ENCODE data around the gene SDR42E2. TPM values are rescaled to one million over a fixed set of nuclear protein-coding genes. Genes with fewer than 3 reads are reported as not detected.
"Not testable (repeated sequence)": the region's sequence is repeated elsewhere in the genome, so short reads cannot be mapped to it uniquely, and the experiment has no call there.

The SDR42E2 gene
- total RNA-seq, 1 donor from 2014 or later, result 0.10 TPM

DNA sequence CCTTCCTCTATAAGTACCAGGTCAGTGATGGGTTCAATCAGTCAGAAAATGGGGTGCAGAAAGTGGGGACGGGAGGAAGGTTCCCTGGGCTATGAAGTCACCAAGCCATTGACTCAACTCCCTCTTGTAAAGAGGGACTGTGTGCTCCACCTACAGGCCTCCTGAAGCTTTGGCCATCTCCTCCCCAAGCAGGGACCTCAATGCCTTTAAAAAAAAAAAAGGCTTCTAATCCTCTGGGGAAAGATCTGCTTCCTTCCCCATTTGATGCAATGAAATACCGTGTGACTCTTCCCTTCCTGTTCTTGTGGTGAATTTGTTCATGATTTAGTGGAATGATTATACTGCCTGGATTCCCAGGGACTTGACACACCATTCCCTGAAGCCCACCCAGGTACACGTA is 39.2 kb upstream of the SDR42E2 start:
- Mint-ChIP-seq H3K27ac (ENCODE audit: unreplicated experiment) (no peak overlapping the region), H3K27me3 (ENCODE audit: unreplicated experiment) (no peaks in the 10 kb centered on the region), H3K36me3 (ENCODE audit: low read depth, unreplicated experiment) (no peaks in the 10 kb centered on the region), H3K9me3 (ENCODE audit: unreplicated experiment) (no peaks in the 10 kb centered on the region), H3K4me3 (ENCODE audit: unreplicated experiment) (no peak overlapping the region), H3K4me1 (ENCODE audit: unreplicated experiment) (peaks cover 3% of the 10 kb centered on the region)
- TF ChIP-seq CTCF (IDR thresholded peaks at IDR 0.05; ENCODE audit: unreplicated experiment), result no peak
- DNase-seq (ENCODE audit: low spot score), result no peak

- no peak for DNase-seq (ENCODE audit: low spot score)
- Mint-ChIP-seq H3K27ac (ENCODE audit: unreplicated experiment) (no peak overlapping the region), H3K9me3 (ENCODE audit: unreplicated experiment) (no peaks in the 10 kb centered on the region), H3K4me3 (ENCODE audit: unreplicated experiment) (no peak overlapping the region), H3K27me3 (ENCODE audit: unreplicated experiment) (no peaks in the 10 kb centered on the region), H3K36me3 (ENCODE audit: low read depth, unreplicated experiment) (no peaks in the 10 kb centered on the region), H3K4me1 (ENCODE audit: unreplicated experiment) (peaks cover 3% of the 10 kb centered on the region)
- TF ChIP-seq CTCF (IDR thresholded peaks at IDR 0.05; ENCODE audit: unreplicated experiment), result no peak
Observed at GRCh38 chr16:22123759-22124490, 38.4 kb upstream of the SDR42E2 start.

GRCh38 chr16:22124583-22125284 is 37.6 kb upstream of the SDR42E2 start:
- no peak overlapping the region for H3K27ac Mint-ChIP-seq (ENCODE audit: unreplicated experiment)
- no peaks in the 10 kb centered on the region for H3K36me3 Mint-ChIP-seq (ENCODE audit: low read depth, unreplicated experiment)
- H3K9me3 Mint-ChIP-seq (ENCODE audit: unreplicated experiment), result no peaks in the 10 kb centered on the region
- H3K4me3 Mint-ChIP-seq (ENCODE audit: unreplicated experiment), result no peak overlapping the region
- H3K4me1 Mint-ChIP-seq (ENCODE audit: unreplicated experiment), result peaks cover 3% of the 10 kb centered on the region
- TF ChIP-seq CTCF (IDR thresholded peaks at IDR 0.05; ENCODE audit: unreplicated experiment), result no peak
- no peaks in the 10 kb centered on the region for H3K27me3 Mint-ChIP-seq (ENCODE audit: unreplicated experiment)
- DNase-seq (ENCODE audit: low spot score), result no peak

DNA sequence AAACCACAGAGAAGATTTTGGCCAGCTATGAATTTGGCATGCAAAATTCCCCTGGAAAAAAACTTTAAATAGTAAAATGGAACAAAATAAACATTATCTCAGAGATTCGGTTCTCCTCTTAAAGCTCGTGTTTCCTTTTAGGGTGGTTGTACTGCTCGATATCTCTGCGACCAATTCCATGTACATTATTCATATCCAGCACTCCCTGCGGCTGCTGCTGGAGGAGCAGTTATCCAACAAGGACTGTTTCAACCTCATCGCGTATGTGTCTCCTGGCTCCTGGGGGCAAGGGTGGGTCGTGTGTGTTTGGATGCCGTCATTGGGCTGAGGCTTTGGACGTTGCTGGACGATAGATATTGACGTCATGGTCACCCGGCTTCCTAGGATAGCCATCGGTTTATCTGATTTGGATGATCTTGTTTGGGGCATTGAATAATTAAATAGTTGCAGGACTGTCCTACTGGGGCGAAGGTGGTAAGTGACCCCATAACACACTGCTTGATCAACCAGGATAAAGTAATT is 36.2 kb upstream of the SDR42E2 start:
- no peak overlapping the region for H3K27ac Mint-ChIP-seq (ENCODE audit: unreplicated experiment)
- H3K4me1 Mint-ChIP-seq (ENCODE audit: unreplicated experiment), result peaks cover 3% of the 10 kb centered on the region
- DNase-seq (ENCODE audit: low spot score), result no peak
- TF ChIP-seq CTCF (IDR thresholded peaks at IDR 0.05; ENCODE audit: unreplicated experiment), result no peak
- no peaks in the 10 kb centered on the region for H3K36me3 Mint-ChIP-seq (ENCODE audit: low read depth, unreplicated experiment)
- no peaks in the 10 kb centered on the region for H3K9me3 Mint-ChIP-seq (ENCODE audit: unreplicated experiment)
- H3K27me3 Mint-ChIP-seq (ENCODE audit: unreplicated experiment), result no peaks in the 10 kb centered on the region
- H3K4me3 Mint-ChIP-seq (ENCODE audit: unreplicated experiment), result no peak overlapping the region

- not testable (repeated sequence) for H3K4me1 Mint-ChIP-seq (ENCODE audit: unreplicated experiment); H3K27me3 Mint-ChIP-seq (ENCODE audit: unreplicated experiment); H3K36me3 Mint-ChIP-seq (ENCODE audit: low read depth, unreplicated experiment); H3K9me3 Mint-ChIP-seq (ENCODE audit: unreplicated experiment); DNase-seq (ENCODE audit: low spot score); H3K27ac Mint-ChIP-seq (ENCODE audit: unreplicated experiment); H3K4me3 Mint-ChIP-seq (ENCODE audit: unreplicated experiment)
Observed at GRCh38 chr16:22128537-22128936, 33.8 kb upstream of the SDR42E2 start.
